Mucosa of rectum (tissue), 2 donors: ENCODE measurements around the gene RAVER2.
"Not testable (repeated sequence)": the region's sequence is repeated elsewhere in the genome, so short reads cannot be mapped to it uniquely, and the experiment has no call there.

Source experiments
- H3K27ac ChIP-seq, 2 donors: one replicate each; pipeline ENCODE4 v1.7.0; 2013; ENCODE audit warnings: inconsistent platforms in 2 of 2, low read depth in 2 of 2, low read length in 2 of 2
- H3K27me3 ChIP-seq, 2 donors: one replicate each; pipeline ENCODE4 v1.7.0; 2013; ENCODE audit warnings: low read length in 2 of 2; ENCODE audit not compliant: control insufficient read depth in 2 of 2, insufficient read depth in 2 of 2
- H3K36me3 ChIP-seq, 2 donors: one replicate each; pipeline ENCODE4 v1.7.0; 2013; ENCODE audit warnings: low read length in 2 of 2; ENCODE audit not compliant: control insufficient read depth in 2 of 2, insufficient read depth in 2 of 2
- H3K4me1 ChIP-seq, 2 donors: one replicate each; pipeline ENCODE4 v1.7.0; 2013; ENCODE audit warnings: low read length in 2 of 2, mild to moderate bottlenecking in 1 of 2; ENCODE audit not compliant: control insufficient read depth in 2 of 2, insufficient read depth in 2 of 2
- H3K4me3 ChIP-seq, 2 donors: one replicate each; pipeline ENCODE4 v1.7.0; 2013; ENCODE audit warnings: low read length in 2 of 2
- H3K9ac ChIP-seq, 2 donors: one replicate each; pipeline ENCODE4 v1.7.0; 2013; ENCODE audit warnings: low read length in 2 of 2, low read depth in 1 of 2, mild to moderate bottlenecking in 1 of 2
- H3K9me3 ChIP-seq, 2 donors: one replicate each; pipeline ENCODE4 v1.7.0; 2013; ENCODE audit warnings: low read length in 2 of 2; ENCODE audit not compliant: control insufficient read depth in 2 of 2
- donor health status: healthy.
- donor health status: Normal muscosa, but diverticular disease.

RAVER2 gene, protein sequence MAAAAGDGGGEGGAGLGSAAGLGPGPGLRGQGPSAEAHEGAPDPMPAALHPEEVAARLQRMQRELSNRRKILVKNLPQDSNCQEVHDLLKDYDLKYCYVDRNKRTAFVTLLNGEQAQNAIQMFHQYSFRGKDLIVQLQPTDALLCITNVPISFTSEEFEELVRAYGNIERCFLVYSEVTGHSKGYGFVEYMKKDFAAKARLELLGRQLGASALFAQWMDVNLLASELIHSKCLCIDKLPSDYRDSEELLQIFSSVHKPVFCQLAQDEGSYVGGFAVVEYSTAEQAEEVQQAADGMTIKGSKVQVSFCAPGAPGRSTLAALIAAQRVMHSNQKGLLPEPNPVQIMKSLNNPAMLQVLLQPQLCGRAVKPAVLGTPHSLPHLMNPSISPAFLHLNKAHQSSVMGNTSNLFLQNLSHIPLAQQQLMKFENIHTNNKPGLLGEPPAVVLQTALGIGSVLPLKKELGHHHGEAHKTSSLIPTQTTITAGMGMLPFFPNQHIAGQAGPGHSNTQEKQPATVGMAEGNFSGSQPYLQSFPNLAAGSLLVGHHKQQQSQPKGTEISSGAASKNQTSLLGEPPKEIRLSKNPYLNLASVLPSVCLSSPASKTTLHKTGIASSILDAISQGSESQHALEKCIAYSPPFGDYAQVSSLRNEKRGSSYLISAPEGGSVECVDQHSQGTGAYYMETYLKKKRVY

DNA sequence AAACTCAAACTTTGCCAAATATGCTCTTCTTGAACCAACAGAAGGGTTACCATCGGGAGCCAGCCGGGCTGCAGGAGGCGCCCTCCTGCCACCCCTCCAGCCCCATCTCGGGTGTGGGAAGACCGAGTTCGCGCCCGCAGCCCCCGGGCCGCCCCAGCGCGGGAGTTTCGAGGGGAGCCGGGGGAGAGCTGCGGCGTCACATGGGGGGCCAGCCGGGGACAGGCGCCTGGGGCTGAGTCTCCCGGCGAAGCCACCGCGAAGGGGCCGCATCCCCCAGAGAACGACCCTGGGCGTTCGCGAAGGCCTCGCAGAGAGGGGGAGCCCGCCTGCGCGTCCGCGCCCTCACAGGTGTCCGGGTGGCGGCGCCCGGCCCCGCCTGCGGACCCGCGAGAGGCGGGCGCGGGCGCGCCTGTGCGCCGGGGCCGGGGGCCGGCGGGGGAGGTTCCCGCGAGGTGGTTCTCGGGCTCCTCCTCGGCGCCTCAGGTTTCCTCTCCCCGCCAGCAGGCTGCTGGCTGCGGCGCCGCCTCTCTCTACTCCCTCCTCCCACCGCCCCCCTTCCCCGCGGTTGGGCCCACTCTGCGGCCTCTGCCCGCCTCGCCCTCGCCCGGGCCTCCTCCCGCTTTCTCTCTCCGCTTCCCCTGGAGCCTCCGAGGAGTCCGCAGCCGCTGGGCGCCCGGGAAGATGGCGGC is at the start of gene RAVER2:
Gene RAVER2, plus strand, starts transcription at position 584 of the 689 bp plus-strand sequence. Its CDS starts 98 bp downstream, at position 682.
- Histone ChIP-seq H3K4me1 (peaks cover 0 to 20% of the 10 kb centered on the region in 2 donors), H3K36me3 (no peaks in the 10 kb centered on the region), H3K4me3 (peak within 1 kb of the TSS; percentile 84 to 90), H3K9me3 (no peaks in the 10 kb centered on the region), H3K27me3 (no peaks in the 10 kb centered on the region), H3K27ac (peak within 1 kb of the TSS; percentile 85 to 87), H3K9ac (peak within 1 kb of the TSS; percentile 81 to 93)

DNA sequence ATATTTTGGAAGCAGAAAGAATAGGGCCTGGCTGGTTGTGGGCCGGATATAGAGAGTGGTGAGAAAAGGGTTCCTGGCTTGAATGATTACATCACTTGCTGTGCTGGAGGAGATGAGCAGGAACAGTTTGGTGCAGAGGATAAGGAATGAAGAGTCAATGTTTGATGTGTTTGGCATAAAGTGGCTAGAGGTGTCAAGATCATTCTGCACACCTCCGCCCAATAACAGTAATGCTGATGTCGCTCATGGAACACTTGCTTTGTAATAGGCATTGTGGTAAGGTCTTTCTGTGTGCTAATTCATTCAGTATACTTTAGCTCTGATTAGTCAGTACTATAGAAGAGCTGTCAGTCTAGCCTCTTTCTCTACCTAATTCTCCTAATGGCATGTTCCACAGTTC is 48.0 kb upstream of the RAVER2 start:
- no peaks in the 10 kb centered on the region for H3K4me1 ChIP-seq
- no peaks in the 10 kb centered on the region for H3K9me3 ChIP-seq
- no peak overlapping the region for H3K9ac ChIP-seq
- H3K36me3 ChIP-seq: no peaks in the 10 kb centered on the region
- no peaks in the 10 kb centered on the region for H3K27me3 ChIP-seq
- H3K4me3 ChIP-seq: no peak overlapping the region
- H3K27ac ChIP-seq: no peak overlapping the region

DNA sequence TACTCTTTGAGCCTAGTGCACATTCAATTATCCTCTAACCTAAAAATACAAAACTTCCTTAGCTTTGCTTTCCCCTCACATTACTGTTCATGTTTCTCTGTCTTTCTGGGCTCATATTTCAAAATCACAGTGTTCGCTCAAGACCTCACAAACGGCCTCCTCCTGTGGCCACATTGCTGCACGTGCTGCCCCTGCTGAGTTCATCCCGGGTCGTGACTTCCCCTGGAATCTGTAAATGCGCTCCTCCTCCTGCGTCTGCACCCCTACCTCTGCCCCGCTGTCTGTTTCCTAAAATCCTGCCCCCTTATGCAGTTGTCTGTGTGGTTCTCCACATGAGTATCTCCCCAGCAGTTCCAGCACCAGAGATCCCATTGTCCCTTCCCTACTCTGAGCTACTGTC is 45.5 kb upstream of the RAVER2 start:
- H3K36me3 ChIP-seq: no peaks in the 10 kb centered on the region
- no peak overlapping the region for H3K9ac ChIP-seq
- H3K9me3 ChIP-seq: no peaks in the 10 kb centered on the region
- H3K27ac ChIP-seq: no peak overlapping the region
- no peaks in the 10 kb centered on the region for H3K27me3 ChIP-seq
- no peak overlapping the region for H3K4me3 ChIP-seq
- H3K4me1 ChIP-seq: no peaks in the 10 kb centered on the region

DNA sequence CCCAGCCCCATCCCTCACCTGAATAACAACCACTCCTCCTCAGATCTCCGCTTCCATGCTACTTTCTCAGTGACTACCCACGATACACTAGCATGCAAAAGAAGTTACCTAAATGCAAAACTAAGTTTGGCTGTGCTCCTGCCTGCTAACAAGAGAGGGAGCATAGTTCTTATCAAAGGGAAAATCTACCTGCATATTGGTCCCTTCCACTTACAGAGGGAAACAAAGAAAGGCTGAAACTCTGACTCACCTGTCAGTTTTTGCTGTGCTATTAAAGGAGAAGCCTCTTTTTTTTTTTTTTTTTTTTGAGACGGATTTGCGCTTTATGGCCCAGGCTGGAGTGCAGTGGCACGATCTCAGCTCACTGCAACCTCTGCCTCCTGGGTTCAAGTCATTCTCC is 43.8 kb upstream of the RAVER2 start:
- Histone ChIP-seq H3K4me3 (no peak overlapping the region), H3K4me1 (no peaks in the 10 kb centered on the region), H3K36me3 (no peaks in the 10 kb centered on the region), H3K9me3 (no peaks in the 10 kb centered on the region), H3K9ac (no peak overlapping the region), H3K27me3 (no peaks in the 10 kb centered on the region), H3K27ac (no peak overlapping the region)

- Histone ChIP-seq H3K4me1 (no peaks in the 10 kb centered on the region), H3K9me3 (no peaks in the 10 kb centered on the region), H3K4me3 (no peak overlapping the region), H3K27me3 (no peaks in the 10 kb centered on the region), H3K36me3 (no peaks in the 10 kb centered on the region), H3K9ac (no peak overlapping the region), H3K27ac (no peak overlapping the region)
Observed at GRCh38 chr1:64701886-64702285, 43.0 kb upstream of the RAVER2 start.

DNA sequence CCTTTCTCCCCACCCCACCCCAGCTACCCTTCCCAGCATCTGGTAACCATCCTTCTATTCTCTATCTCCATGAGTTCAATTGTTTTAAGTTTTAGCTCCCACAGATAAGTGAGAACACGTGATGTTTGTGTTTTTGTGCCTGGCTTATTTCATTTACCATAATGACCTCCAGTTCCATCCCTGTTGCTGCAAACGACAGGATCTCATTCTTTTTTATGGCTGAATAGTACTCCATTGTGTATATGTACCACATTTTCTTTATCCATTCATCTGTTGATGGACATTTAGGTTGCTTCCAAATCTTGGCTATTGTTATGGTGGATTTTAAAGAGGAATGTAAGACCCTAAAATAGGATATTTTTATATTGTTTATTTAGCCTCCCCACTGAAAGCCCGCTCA is 42.2 kb upstream of the RAVER2 start:
- not testable (repeated sequence) for H3K27ac ChIP-seq, H3K9ac ChIP-seq, H3K36me3 ChIP-seq, H3K27me3 ChIP-seq, H3K4me3 ChIP-seq, H3K4me1 ChIP-seq, H3K9me3 ChIP-seq

- Histone ChIP-seq H3K27ac (no peak overlapping the region), H3K9me3 (no peaks in the 10 kb centered on the region), H3K4me3 (no peak overlapping the region), H3K4me1 (no peaks in the 10 kb centered on the region), H3K36me3 (no peaks in the 10 kb centered on the region), H3K27me3 (no peaks in the 10 kb centered on the region), H3K9ac (no peak overlapping the region)
Observed at GRCh38 chr1:64703600-64703999, 41.3 kb upstream of the RAVER2 start.

DNA sequence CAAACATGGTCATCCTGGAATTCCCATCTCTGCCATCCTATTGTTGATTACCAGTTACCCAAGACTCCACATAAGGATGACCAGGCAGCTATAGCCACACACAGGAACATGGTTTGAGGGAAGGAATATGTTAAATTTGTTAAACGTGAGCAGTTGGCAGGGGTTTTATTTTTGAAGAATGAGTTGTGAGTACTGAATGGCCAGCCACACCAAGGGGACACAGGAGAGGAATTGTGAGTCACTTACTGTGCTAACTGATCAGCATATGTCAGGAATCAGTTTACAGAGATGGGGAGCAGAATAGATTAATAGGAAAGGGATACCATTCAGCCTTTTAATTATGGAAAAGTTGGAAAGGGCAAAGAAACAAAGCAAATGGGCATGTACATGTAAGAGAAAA is 39.3 kb upstream of the RAVER2 start:
- no peaks in the 10 kb centered on the region for H3K27me3 ChIP-seq
- no peaks in the 10 kb centered on the region for H3K36me3 ChIP-seq
- no peak overlapping the region for H3K27ac ChIP-seq
- H3K9ac ChIP-seq: no peak overlapping the region
- no peaks in the 10 kb centered on the region for H3K4me1 ChIP-seq
- H3K4me3 ChIP-seq: no peak overlapping the region
- no peaks in the 10 kb centered on the region for H3K9me3 ChIP-seq

DNA sequence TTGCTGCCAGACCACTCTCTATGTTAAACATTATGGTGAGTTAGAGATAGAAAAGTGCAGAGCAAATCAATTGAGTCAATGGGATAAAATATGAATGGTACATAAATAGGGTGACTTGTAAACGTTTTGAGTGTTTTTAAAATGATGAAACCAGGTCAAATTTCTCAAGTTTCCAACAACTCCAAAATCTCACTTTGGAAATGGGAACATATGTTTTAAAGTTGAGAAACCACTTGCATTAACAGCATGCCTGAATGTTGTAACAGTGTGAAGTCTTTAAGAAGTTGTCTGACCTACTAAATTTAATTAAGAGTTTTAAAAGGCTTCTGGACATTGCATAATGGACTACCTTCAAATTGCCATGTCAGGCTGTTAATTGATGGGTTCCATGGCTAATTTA is 33.6 kb upstream of the RAVER2 start:
- Histone ChIP-seq H3K36me3 (no peaks in the 10 kb centered on the region), H3K4me1 (no peaks in the 10 kb centered on the region), H3K9me3 (no peaks in the 10 kb centered on the region), H3K4me3 (no peak overlapping the region), H3K9ac (no peak overlapping the region), H3K27me3 (no peaks in the 10 kb centered on the region), H3K27ac (no peak overlapping the region)

DNA sequence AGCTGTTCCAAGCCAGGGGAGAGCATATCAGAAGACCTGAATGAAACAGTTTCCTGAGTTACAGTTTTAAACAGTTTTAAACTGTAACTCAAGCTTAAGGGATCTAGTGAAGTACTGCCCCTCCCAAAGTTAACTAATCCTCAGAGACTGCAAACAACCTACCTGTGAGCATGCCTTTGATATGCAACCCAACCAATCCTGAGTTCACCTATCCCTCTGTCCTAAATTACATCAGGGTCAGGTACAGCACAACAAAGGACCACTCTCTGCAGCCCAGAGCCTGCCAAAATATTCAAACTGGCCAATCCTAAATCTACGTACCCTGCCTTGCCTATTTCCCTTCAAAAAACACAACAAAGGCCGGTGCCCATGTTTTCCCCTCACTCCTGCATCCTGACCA is 32.8 kb upstream of the RAVER2 start:
- no peak overlapping the region for H3K4me3 ChIP-seq
- H3K36me3 ChIP-seq: no peaks in the 10 kb centered on the region
- no peak overlapping the region for H3K9ac ChIP-seq
- H3K9me3 ChIP-seq: no peaks in the 10 kb centered on the region
- H3K27ac ChIP-seq: no peak overlapping the region
- H3K4me1 ChIP-seq: no peaks in the 10 kb centered on the region
- H3K27me3 ChIP-seq: no peaks in the 10 kb centered on the region
